ENCODE data around the gene RALGPS1.

Gene RALGPS1

DNA sequence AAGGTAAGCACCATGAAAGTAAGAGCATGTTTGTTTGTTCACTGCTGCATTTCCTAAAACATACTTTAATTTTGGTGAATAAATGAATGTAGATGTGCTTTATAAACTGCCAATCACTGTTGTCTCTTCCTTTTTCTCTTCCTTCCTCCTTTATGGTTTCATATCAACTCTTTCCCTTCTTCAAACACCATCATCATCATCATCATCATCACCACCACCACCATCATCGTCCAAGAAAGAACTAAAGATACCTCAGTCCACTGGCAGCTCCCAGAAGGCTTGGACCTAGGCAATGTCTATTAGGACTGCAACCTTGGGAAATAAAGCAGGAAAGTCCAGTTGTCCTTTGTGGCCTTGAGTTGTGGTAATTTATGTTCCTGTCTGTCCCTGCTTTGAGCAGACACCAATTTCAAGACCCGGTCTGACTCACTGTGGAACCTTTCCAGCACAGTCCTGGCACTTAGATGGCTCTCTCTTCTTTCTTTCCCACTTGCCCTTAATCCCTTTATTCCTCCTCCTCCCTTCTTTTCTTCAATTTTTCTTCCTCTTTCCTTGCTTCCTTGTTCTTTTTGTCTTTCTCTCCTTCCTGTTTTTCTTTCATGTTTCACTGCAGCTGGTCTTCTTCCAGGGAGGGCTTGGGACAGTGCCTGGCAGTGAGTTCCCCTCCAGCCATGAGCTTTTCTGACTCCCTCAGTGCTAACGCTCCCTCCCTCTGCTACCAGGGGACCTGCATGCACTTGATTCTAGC, 108.5 kb downstream of the RALGPS1 start:
- H3K27me3 ChIP-seq (ENCODE audit: control insufficient read depth, insufficient read depth, low read length) = no peaks in the 10 kb centered on the region
- H3K4me3 ChIP-seq (ENCODE audit: low read length) = no peak overlapping the region
- H3K9ac ChIP-seq (ENCODE audit: low read length) = no peak overlapping the region
- peak overlapping the region; percentile 34 for H3K27ac ChIP-seq (ENCODE audit: low read depth, low read length)
- no peaks in the 10 kb centered on the region for H3K36me3 ChIP-seq (ENCODE audit: control insufficient read depth, insufficient read depth, low read length)
- H3K4me1 ChIP-seq (ENCODE audit: control insufficient read depth, insufficient read depth, low read length) = peaks cover 17% of the 10 kb centered on the region

DNA sequence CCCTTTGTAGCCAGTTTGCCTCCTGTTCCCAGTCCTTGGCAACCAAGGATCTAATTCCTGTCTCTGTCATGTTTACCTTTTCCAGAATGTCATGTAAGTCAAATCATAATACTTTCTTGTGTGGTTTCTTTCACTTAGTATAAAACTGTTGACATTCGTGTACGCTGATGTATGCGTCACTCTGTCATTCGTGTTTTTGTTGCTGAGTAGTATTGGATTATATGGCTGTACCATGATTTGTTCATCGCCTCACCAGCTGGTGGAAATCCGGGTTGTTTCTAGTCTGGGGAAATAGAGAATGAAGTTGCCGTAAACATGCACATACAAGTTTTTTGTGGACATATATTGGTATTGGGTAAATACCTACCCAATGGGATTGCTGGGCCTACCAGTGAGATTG, 110.5 kb downstream of the RALGPS1 start:
- H3K36me3 ChIP-seq (ENCODE audit: control insufficient read depth, insufficient read depth, low read length) = no peaks in the 10 kb centered on the region
- H3K27ac ChIP-seq (ENCODE audit: low read depth, low read length) = no peak overlapping the region
- no peak overlapping the region for H3K4me3 ChIP-seq (ENCODE audit: low read length)
- H3K9ac ChIP-seq (ENCODE audit: low read length) = no peak overlapping the region
- H3K4me1 ChIP-seq (ENCODE audit: control insufficient read depth, insufficient read depth, low read length) = peaks cover 17% of the 10 kb centered on the region
- H3K27me3 ChIP-seq (ENCODE audit: control insufficient read depth, insufficient read depth, low read length) = no peaks in the 10 kb centered on the region

DNA sequence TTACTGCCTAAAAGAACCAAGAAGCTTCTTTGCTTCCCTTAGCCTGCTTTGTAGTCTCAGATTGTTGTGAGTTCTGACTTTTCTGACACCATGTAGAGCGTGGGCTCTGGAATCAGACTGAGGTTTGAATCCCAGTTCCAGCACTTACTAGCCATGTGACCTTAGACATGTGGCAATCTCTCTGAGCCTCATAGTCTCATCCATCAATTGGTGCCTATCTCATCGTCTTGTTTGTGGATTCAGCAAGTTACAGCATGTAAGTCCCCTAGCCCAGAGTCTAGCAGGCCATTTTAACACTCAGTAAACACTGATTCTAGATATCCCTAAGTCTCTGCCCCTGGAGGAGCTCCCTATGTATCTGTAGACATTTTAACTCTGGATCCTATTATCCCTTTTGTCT, 113.1 kb downstream of the RALGPS1 start:
- Histone ChIP-seq H3K9ac (ENCODE audit: low read length) (no peak overlapping the region), H3K4me3 (ENCODE audit: low read length) (no peak overlapping the region), H3K27ac (ENCODE audit: low read depth, low read length) (no peak overlapping the region), H3K36me3 (ENCODE audit: control insufficient read depth, insufficient read depth, low read length) (no peaks in the 10 kb centered on the region), H3K4me1 (ENCODE audit: control insufficient read depth, insufficient read depth, low read length) (peaks cover 7% of the 10 kb centered on the region), H3K27me3 (ENCODE audit: control insufficient read depth, insufficient read depth, low read length) (no peaks in the 10 kb centered on the region)

DNA sequence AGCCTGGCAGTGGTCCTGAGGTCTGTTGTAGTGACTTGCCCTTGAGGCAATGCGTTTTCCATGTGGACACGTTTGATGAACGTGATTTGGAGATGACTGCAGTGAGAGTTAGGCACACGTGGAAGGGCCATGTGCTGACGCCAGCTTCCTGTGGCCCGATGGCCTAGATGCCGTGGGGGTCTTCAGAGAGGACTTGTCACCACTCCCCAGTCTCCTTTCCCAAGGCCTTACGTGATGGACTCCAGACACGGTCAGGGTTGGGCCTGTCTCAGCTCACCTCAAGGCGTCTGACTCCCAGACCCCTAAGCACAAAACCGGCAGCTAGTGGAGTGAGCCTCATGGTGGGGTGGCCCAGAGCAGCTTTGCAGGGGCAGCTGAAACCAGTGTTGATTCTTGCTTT, 115.0 kb downstream of the RALGPS1 start:
- Histone ChIP-seq H3K4me1 (ENCODE audit: control insufficient read depth, insufficient read depth, low read length) (peaks cover 3% of the 10 kb centered on the region), H3K27me3 (ENCODE audit: control insufficient read depth, insufficient read depth, low read length) (no peaks in the 10 kb centered on the region), H3K27ac (ENCODE audit: low read depth, low read length) (no peak overlapping the region), H3K36me3 (ENCODE audit: control insufficient read depth, insufficient read depth, low read length) (no peaks in the 10 kb centered on the region), H3K4me3 (ENCODE audit: low read length) (no peak overlapping the region), H3K9ac (ENCODE audit: low read length) (no peak overlapping the region)

DNA sequence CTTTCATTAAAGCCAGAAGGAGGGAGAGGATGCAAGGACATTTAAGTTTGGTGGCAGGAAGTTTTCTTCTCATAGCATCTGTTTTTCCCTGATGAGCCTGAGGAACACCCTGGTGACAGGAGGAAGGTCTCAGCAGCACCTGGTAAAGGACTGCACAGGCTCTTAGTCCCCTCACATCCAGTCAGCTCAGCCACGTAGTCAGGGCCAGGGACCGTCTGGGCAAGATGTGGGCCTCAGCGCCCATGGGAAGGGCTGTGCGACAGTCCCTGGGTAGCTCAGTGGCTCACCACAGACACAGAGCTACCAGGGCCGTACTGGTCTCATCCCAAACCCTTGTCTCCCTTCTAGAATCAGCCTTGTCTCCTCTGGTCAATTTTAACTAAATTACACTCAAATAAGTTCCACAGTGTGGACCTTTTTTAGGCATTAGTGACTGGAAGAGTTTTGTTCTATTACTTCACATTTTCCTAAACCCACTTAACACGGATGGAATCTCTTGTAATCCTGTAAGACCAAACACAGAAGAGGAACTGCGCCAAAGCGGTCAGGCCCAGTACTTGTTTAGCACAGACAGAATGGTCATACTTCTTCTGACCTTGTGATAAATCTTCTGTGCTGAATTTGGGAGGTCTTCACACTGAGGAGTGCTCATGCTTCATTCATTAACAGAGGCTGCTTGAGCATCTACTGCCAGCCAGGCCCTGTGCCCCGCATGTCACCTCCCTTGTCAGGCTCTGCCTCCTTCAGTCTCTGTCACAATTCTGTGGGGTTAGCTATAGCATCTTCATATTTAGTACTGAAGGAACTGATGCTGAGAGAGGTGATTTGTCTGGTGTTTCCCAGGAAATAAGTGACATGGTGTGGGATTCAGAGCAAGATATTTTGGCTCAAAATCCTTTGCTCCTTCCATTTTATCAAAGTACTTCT, 116.5 kb downstream of the RALGPS1 start:
- no peak overlapping the region for H3K9ac ChIP-seq (ENCODE audit: low read length)
- H3K27ac ChIP-seq (ENCODE audit: low read depth, low read length) = peak overlapping the region; percentile 60
- H3K4me1 ChIP-seq (ENCODE audit: control insufficient read depth, insufficient read depth, low read length) = peaks cover 5% of the 10 kb centered on the region
- H3K27me3 ChIP-seq (ENCODE audit: control insufficient read depth, insufficient read depth, low read length) = no peaks in the 10 kb centered on the region
- H3K4me3 ChIP-seq (ENCODE audit: low read length) = no peak overlapping the region
- H3K36me3 ChIP-seq (ENCODE audit: control insufficient read depth, insufficient read depth, low read length) = no peaks in the 10 kb centered on the region

DNA sequence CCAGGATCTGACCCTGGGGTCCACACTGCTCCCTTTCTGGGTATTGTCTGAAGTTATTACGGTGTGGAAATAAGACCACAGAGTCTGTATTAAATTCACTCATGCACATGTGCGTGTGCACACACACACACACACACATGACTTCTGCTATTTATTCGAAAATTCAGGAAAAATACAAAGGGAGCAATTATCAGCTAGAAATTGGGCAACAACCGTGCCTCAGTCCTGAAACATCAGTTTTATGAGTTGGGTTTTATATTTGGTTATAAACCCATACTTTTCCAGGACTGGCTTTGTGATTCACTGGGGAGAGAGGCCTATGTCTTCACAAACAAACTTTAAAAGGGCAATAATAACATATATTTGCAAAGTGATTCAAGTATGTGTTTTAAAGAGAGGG, 117.7 kb downstream of the RALGPS1 start:
- no peaks in the 10 kb centered on the region for H3K27me3 ChIP-seq (ENCODE audit: control insufficient read depth, insufficient read depth, low read length)
- no peaks in the 10 kb centered on the region for H3K36me3 ChIP-seq (ENCODE audit: control insufficient read depth, insufficient read depth, low read length)
- peaks cover 5% of the 10 kb centered on the region for H3K4me1 ChIP-seq (ENCODE audit: control insufficient read depth, insufficient read depth, low read length)
- H3K27ac ChIP-seq (ENCODE audit: low read depth, low read length) = no peak overlapping the region
- no peak overlapping the region for H3K4me3 ChIP-seq (ENCODE audit: low read length)
- no peak overlapping the region for H3K9ac ChIP-seq (ENCODE audit: low read length)

DNA sequence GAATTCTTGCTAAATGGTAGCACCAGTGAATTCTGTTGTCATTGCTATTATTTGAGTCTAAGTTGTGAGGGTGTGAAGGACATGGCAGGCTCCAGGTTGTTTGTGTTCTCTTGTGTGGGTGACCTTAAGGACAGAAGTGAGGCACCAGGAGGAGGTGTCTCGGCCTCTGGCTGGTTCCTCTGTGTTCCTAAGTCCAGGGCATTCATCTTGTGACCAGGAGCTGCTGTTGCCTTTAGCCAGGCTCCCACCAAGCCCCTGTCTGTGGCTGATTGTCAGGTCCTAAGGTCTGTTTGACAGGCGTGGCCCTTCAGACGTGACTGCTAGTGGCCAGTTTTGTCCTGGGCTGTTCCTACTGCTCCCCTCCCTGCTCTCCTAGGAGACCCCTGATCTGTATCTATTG, 118.5 kb downstream of the RALGPS1 start:
- peaks cover 5% of the 10 kb centered on the region for H3K4me1 ChIP-seq (ENCODE audit: control insufficient read depth, insufficient read depth, low read length)
- no peak overlapping the region for H3K4me3 ChIP-seq (ENCODE audit: low read length)
- no peaks in the 10 kb centered on the region for H3K36me3 ChIP-seq (ENCODE audit: control insufficient read depth, insufficient read depth, low read length)
- no peak overlapping the region for H3K27ac ChIP-seq (ENCODE audit: low read depth, low read length)
- no peaks in the 10 kb centered on the region for H3K27me3 ChIP-seq (ENCODE audit: control insufficient read depth, insufficient read depth, low read length)
- no peak overlapping the region for H3K9ac ChIP-seq (ENCODE audit: low read length)

DNA sequence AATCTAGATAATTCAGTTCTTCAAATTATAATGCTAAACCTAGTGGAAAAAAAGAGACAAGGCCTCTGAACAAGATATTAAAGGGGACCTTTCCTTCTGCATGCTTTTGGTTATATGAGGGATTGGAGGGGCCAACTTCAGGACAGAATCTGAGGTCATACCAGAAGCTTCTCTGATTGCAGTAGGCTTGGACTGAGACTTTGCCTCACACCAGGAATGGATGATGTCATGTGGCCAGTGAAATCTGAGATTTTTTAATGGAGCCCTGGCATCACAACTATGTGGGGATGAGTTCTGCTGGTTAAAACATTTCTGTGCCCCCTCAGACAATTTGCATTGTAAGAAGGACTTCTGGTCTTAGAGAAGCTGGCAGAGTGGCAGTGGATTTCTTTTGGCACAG, 119.2 kb downstream of the RALGPS1 start:
- Histone ChIP-seq H3K9ac (ENCODE audit: low read length) (no peak overlapping the region), H3K36me3 (ENCODE audit: control insufficient read depth, insufficient read depth, low read length) (no peaks in the 10 kb centered on the region), H3K27ac (ENCODE audit: low read depth, low read length) (no peak overlapping the region), H3K4me1 (ENCODE audit: control insufficient read depth, insufficient read depth, low read length) (peaks cover 5% of the 10 kb centered on the region), H3K27me3 (ENCODE audit: control insufficient read depth, insufficient read depth, low read length) (no peaks in the 10 kb centered on the region), H3K4me3 (ENCODE audit: low read length) (no peak overlapping the region)

DNA sequence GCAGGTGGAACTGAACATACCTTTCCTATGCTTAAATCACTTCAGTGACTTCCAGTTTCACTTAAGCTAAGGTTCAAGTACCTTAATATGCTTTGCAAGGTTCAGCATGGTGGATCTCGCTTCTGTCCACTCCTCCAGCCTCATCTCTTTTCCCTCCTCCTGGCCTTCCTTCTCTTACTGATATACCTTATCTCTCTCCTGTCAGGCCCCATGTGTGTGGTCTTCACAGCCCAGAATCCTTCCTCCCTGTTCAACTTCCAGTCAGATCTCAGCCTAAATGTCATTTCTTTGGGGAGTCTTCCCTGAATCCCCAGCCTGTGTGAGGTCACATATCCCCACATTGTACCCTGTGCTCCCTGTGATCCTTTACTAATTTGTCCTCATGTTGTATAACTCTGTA, 120.1 kb downstream of the RALGPS1 start:
- Histone ChIP-seq H3K4me1 (ENCODE audit: control insufficient read depth, insufficient read depth, low read length) (peaks cover 5% of the 10 kb centered on the region), H3K36me3 (ENCODE audit: control insufficient read depth, insufficient read depth, low read length) (no peaks in the 10 kb centered on the region), H3K27ac (ENCODE audit: low read depth, low read length) (no peak overlapping the region), H3K9ac (ENCODE audit: low read length) (no peak overlapping the region), H3K27me3 (ENCODE audit: control insufficient read depth, insufficient read depth, low read length) (no peaks in the 10 kb centered on the region), H3K4me3 (ENCODE audit: low read length) (no peak overlapping the region)

DNA sequence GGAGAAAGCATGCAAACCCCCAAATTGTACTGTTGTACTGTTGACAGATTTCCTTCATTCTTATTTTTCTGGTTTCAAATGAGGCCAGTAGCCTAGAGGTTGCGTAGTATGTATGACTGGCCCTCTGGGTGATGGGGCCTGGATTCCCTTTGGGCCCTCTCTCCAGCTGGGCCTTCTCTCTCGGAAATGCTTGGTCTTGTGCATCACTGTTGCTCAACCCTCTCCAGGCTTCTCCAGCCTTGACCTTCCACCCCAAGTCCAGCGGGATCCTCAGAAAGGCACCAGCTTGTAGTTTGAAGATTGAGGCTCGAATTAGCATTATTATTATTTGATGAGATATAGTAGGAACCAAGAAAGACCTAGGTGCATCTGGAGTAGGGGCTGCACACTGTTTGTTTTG, 120.8 kb downstream of the RALGPS1 start:
- peaks cover 5% of the 10 kb centered on the region for H3K4me1 ChIP-seq (ENCODE audit: control insufficient read depth, insufficient read depth, low read length)
- H3K27ac ChIP-seq (ENCODE audit: low read depth, low read length) = no peak overlapping the region
- H3K36me3 ChIP-seq (ENCODE audit: control insufficient read depth, insufficient read depth, low read length) = no peaks in the 10 kb centered on the region
- H3K27me3 ChIP-seq (ENCODE audit: control insufficient read depth, insufficient read depth, low read length) = no peaks in the 10 kb centered on the region
- H3K9ac ChIP-seq (ENCODE audit: low read length) = no peak overlapping the region
- H3K4me3 ChIP-seq (ENCODE audit: low read length) = no peak overlapping the region

DNA sequence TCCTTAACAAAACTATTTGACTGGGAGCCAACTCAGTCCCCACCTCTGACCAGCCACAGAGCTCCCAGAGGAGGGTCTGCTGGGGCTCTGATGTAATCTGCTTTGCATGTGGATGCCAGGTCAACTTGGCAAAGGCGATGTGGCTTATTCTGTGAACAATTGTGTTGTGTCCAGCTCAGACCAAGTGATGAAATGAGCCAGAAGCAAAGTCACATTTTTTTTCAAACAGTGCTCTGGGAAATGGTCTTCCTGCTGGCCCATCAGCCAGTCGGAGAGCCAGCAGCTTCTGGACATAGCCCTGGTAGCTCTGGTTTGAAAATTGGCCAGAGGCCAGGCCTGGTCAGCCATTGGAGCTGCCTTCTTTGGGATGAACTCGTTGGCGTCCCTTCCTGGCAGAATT, 121.4 kb downstream of the RALGPS1 start:
- no peak overlapping the region for H3K27ac ChIP-seq (ENCODE audit: low read depth, low read length)
- H3K36me3 ChIP-seq (ENCODE audit: control insufficient read depth, insufficient read depth, low read length) = no peaks in the 10 kb centered on the region
- no peaks in the 10 kb centered on the region for H3K27me3 ChIP-seq (ENCODE audit: control insufficient read depth, insufficient read depth, low read length)
- H3K9ac ChIP-seq (ENCODE audit: low read length) = no peak overlapping the region
- no peak overlapping the region for H3K4me3 ChIP-seq (ENCODE audit: low read length)
- peaks cover 2% of the 10 kb centered on the region for H3K4me1 ChIP-seq (ENCODE audit: control insufficient read depth, insufficient read depth, low read length)

DNA sequence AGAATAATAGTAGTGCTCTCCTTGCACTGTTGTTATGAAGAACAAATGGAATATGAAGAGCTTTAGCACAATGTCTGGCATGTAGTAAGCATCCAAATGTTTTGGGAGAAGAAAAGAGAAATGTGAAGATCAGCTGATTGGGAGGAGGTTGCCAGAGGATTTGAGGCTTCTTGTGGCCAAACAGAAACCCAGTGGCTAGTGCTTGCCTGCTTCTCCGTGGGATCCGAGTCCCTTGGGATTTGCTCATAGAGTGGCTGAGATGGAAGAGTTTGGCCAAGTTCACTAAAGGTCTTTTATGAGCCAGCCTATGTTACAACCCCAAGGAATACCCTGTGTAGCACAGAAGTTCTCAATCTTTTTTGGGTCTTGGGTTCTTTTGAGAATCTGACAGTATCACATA, 121.9 kb downstream of the RALGPS1 start:
- Histone ChIP-seq H3K4me1 (ENCODE audit: control insufficient read depth, insufficient read depth, low read length) (peaks cover 2% of the 10 kb centered on the region), H3K27ac (ENCODE audit: low read depth, low read length) (no peak overlapping the region)

More for the DNA sequence above, 121.9 kb downstream of the RALGPS1 start:
- H3K9ac ChIP-seq (ENCODE audit: low read length) = no peak overlapping the region
- H3K27me3 ChIP-seq (ENCODE audit: control insufficient read depth, insufficient read depth, low read length) = no peaks in the 10 kb centered on the region
- no peak overlapping the region for H3K4me3 ChIP-seq (ENCODE audit: low read length)
- no peaks in the 10 kb centered on the region for H3K36me3 ChIP-seq (ENCODE audit: control insufficient read depth, insufficient read depth, low read length)
